ENCODE results near the gene BLTP2. TPM values are rescaled to one million over a fixed set of nuclear protein-coding genes. Genes with fewer than 3 reads are reported as not detected.

BLTP2 gene
- total RNA-seq, 1 experiment from 2014 or later, result 137 TPM

DNA sequence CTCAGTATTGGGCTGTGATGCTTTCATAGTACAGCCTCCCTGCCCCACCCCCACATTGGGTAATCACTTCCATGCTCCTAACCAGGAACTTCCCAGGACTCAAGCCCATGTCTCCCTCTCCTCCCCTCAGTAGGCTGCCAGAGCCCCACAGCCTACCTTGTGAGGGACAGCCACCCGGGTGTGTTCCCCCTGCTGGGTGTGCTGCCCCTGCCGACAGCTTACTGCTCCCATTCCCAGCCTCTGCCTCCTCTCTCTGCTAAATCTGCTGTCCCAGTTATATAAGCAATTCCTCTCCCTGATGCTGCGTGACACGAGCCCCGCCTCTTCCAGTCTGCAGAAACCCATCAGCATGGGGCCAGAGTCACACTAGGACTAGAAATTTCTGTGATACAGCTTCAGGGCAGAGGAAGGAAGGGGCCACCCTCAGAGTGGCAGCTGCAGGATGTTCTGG lies 31.0 kb downstream of the BLTP2 start, which contains the start of gene RSKR:
Gene RSKR (minus strand): TSS at position 255 of the 451 bp plus-strand sequence. CDS start 24 bp downstream, at position 231.
- no peak within 1 kb of the TSS for H2BK20ac ChIP-seq (ENCODE audit: low read depth, low read length, poor library complexity, severe bottlenecking)
- H3K4me3 Mint-ChIP-seq, result no peak within 1 kb of the TSS
- no peaks in the 10 kb centered on the region for H3K79me1 ChIP-seq (ENCODE audit: insufficient read depth, low read depth, low read length, poor library complexity, severe bottlenecking)
- no peaks in the 10 kb centered on the region for H3K4me1 ChIP-seq (ENCODE audit: insufficient read depth, low read length)
- H3K27me3 ChIP-seq (ENCODE audit: insufficient read depth, low read length), result no peaks in the 10 kb centered on the region
- no peak within 1 kb of the TSS for H3K4me2 ChIP-seq (ENCODE audit: insufficient read depth, insufficient read length, low read length)
- H3K27ac Mint-ChIP-seq, result peak within 1 kb of the TSS in 2 of 3 experiments; percentile 46 to 64; a peak in 3 of 7 replicates
- H3K36me3 Mint-ChIP-seq (ENCODE audit: insufficient read depth in 1 of 3, low read depth in 3 of 3), result peaks cover 36 to 94% (median 83%) of the 10 kb centered on the region in 3 experiments; a peak in 6 of 7 replicates
- H3K4ac ChIP-seq (ENCODE audit: low read depth, low read length), result no peak within 1 kb of the TSS
- no peak within 1 kb of the TSS for H4K5ac ChIP-seq (ENCODE audit: insufficient read length, low read depth, low read length)
- no peaks in the 10 kb centered on the region for H4K20me1 ChIP-seq (ENCODE audit: control insufficient read depth, insufficient read depth, insufficient read length)
- no peaks in the 10 kb centered on the region for H3K9me3 ChIP-seq (ENCODE audit: control insufficient read depth, low read depth, low read length)
- no peak within 1 kb of the TSS for H4K91ac ChIP-seq (ENCODE audit: insufficient read length, low read depth, low read length)
- H3K14ac ChIP-seq (ENCODE audit: insufficient read depth, low read length), result no peak within 1 kb of the TSS
- H2BK12ac ChIP-seq (ENCODE audit: insufficient read length, low read depth, low read length), result no peak within 1 kb of the TSS
- H3K18ac ChIP-seq (ENCODE audit: insufficient read length, low read depth, low read length), result no peak within 1 kb of the TSS
- H3K23me2 ChIP-seq (ENCODE audit: insufficient read length, low read depth, low read length, poor library complexity, severe bottlenecking), result no peaks in the 10 kb centered on the region
- H3K27me3 Mint-ChIP-seq (ENCODE audit: low read depth), result no peaks in the 10 kb centered on the region
- H3T11ph ChIP-seq (ENCODE audit: low read length), result no peak within 1 kb of the TSS
- no peak within 1 kb of the TSS for H2BK15ac ChIP-seq (ENCODE audit: low read depth, low read length)
- H2AFZ ChIP-seq (ENCODE audit: low read length), result no peak within 1 kb of the TSS
- no peak within 1 kb of the TSS for H2BK5ac ChIP-seq (ENCODE audit: insufficient read length, low read length)
- no peak within 1 kb of the TSS for H3K9ac ChIP-seq (ENCODE audit: extremely low read depth, insufficient read length, low read length)
- H3K27ac ChIP-seq (ENCODE audit: insufficient read length, low read depth, low read length), result no peak within 1 kb of the TSS
- H3K23ac ChIP-seq (ENCODE audit: insufficient read length, low read depth, low read length), result no peak within 1 kb of the TSS
- no peak within 1 kb of the TSS for H2AK5ac ChIP-seq (ENCODE audit: insufficient read length, low read length)
- H3K9me3 Mint-ChIP-seq, result no peaks in the 10 kb centered on the region
- no CpG with 5 or more reads among the region's 5 CpGs for WGBS (ENCODE audit: extremely low coverage, insufficient read length, low lambda C conversion rate)
- no peaks in the 10 kb centered on the region for H3K79me2 ChIP-seq (ENCODE audit: insufficient read depth, low read length)
- H2BK120ac ChIP-seq (ENCODE audit: low read depth, low read length, poor library complexity, severe bottlenecking), result no peak within 1 kb of the TSS
- DNase-seq, result no peak
- TF ChIP-seq, protein P1, sequence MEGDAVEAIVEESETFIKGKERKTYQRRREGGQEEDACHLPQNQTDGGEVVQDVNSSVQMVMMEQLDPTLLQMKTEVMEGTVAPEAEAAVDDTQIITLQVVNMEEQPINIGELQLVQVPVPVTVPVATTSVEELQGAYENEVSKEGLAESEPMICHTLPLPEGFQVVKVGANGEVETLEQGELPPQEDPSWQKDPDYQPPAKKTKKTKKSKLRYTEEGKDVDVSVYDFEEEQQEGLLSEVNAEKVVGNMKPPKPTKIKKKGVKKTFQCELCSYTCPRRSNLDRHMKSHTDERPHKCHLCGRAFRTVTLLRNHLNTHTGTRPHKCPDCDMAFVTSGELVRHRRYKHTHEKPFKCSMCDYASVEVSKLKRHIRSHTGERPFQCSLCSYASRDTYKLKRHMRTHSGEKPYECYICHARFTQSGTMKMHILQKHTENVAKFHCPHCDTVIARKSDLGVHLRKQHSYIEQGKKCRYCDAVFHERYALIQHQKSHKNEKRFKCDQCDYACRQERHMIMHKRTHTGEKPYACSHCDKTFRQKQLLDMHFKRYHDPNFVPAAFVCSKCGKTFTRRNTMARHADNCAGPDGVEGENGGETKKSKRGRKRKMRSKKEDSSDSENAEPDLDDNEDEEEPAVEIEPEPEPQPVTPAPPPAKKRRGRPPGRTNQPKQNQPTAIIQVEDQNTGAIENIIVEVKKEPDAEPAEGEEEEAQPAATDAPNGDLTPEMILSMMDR (conservative IDR thresholded peaks at IDR 0.05), result no peak
- no peak within 1 kb of the TSS for H3K56ac ChIP-seq (ENCODE audit: insufficient read length, low read depth, low read length)
- no peak within 1 kb of the TSS for H4K8ac ChIP-seq (replicated peaks; ENCODE audit: insufficient read length, low read depth, low read length)
- no peaks in the 10 kb centered on the region for H3K4me1 Mint-ChIP-seq
